Right lobe of liver (tissue), 6 donors: Measurements from ENCODE around the gene PRKAB2. TPM values are rescaled to one million over a fixed set of nuclear protein-coding genes. Genes with fewer than 3 reads are reported as not detected.
"Not testable (repeated sequence)": the region's sequence is repeated elsewhere in the genome, so short reads cannot be mapped to it uniquely, and the experiment has no call there.

Experiments
- ATAC-seq, 4 donors: fragments of 200-7000 bp; cut with Tn5 transposase; one replicate each; pipeline ENCODE4 v1.9.1; 2020; ENCODE audit warnings: mild to moderate bottlenecking in 4 of 4, moderate library complexity in 4 of 4
- DNase-seq, 3 donors: peaks; one replicate each; pipeline ENCODE4 v3.0.0-alpha.2; 2020
- H3K27ac ChIP-seq, 3 donors: fragments of 200-600 bp; one replicate each; pipeline ENCODE4 v1.8.0; 2022
- H3K27me3 ChIP-seq, 2 donors: fragments of 200-600 bp; one replicate each; pipeline ENCODE4 v1.8.0; 2022
- H3K36me3 ChIP-seq, 4 donors: fragments of 200-600 bp; sonication (generic) in 1 of 4; one replicate each; pipeline versions ENCODE4 v1.5.1 to v1.8.0; 2017 to 2022; ENCODE audit warnings: control low read depth in 1 of 4
- H3K4me1 ChIP-seq, 4 donors: fragments of 200-600 bp; sonication (generic) in 1 of 4; one replicate each; pipeline versions ENCODE4 v1.5.1 to v1.8.0; 2017 to 2022; ENCODE audit warnings: control low read depth in 1 of 4
- H3K4me3 ChIP-seq, 3 donors: fragments of 200-600 bp; one replicate each; pipeline ENCODE4 v1.8.0; 2022
- H3K9me3 ChIP-seq, 4 donors: fragments of 200-600 bp; sonication (generic) in 1 of 4; one replicate each; pipeline versions ENCODE4 v1.5.1 to v1.8.0; 2017 to 2022; ENCODE audit warnings: control low read depth in 1 of 4
- CTCF ChIP-seq, 4 donors: fragments of 200-600 bp in 3 of 4; fragments of 450-650 bp in 1 of 4; IDR thresholded peaks; one replicate each; pipeline versions ENCODE4 v1.5.1 to v1.8.0; 2016 to 2022; ENCODE audit warnings: antibody characterized with exemption in 4 of 4, mild to moderate bottlenecking in 2 of 4
- POLR2A ChIP-seq: fragments of 450-650 bp; IDR thresholded peaks from one replicate; pipeline ENCODE4 v1.6.1; 2017; ENCODE audit warnings: antibody characterized with exemption, mild to moderate bottlenecking
- WGBS: methylation state at CpG from one replicate; pipeline ENCODE4 v1.1.6; 2018; ENCODE audit warnings: low coverage, low lambda C conversion rate; ENCODE audit not compliant: insufficient coverage; ENCODE audit errors: missing lambda C conversion rate; 5-methylcytosine and 5-hydroxymethylcytosine counted together
- intact Hi-C, 2 donors: fragments of 100-400 bp; cut with DNase I; formaldehyde crosslinking; loops; one replicate each; pipeline versions ENCODE4 v1.11.2 to v1.14.1; 2022
- total RNA-seq, 6 experiments: library from RNA; depleted of rRNA in 2 of 6; stranded (reverse); fragments of >200 nt in 2 of 6; fragmentation: NEBNext Ultra II Directional in 3 of 6; extraction: Animal tissue kit (Norgen Biotek cat#: 25700) in 3 of 6; gene quantifications; one replicate each; pipeline versions ENCODE4 v1.1.0 to v1.2.4, GENCODE V29; 2016 to 2023
- donor health status: DM: no; HTN: yes; CAD: no.
- donor health status: DM: no; HTN: no; CAD: no.
- donor health status: DM: no; HTN: no; CAD: no.
- donor health status: DM: no; HTN: yes; CAD: no.
- donor health status: DM: no; HTN: yes; CAD: no.

The PRKAB2 gene
- total RNA-seq, 6 experiments from 2014 or later = 10.8 to 54.0 (median 25.9) TPM

- Histone ChIP-seq H3K4me1 (peaks cover 0 to 8% (median 2%) of the 10 kb centered on the region in 4 donors), H3K36me3 (peaks cover 0 to 7% (median 3%) of the 10 kb centered on the region in 4 donors), H3K9me3 (no peaks in the 10 kb centered on the region), H3K4me3 (no peak overlapping the region), H3K27ac (no peak overlapping the region), H3K27me3 (no peaks in the 10 kb centered on the region)
- intact Hi-C loops = no loop called here
- no peak for ATAC-seq
- no peak for TF ChIP-seq POLR2A
- TF ChIP-seq CTCF (IDR thresholded peaks at IDR 0.05) = no peak
- 100% methylated on average over 1 of the region's 1 CpG for WGBS
- DNase-seq = no peak
These were observed 21.0 kb downstream of the PRKAB2 start for GRCh38 chr1:147151244-147151643.

GRCh38 chr1:147142886-147143285 is 29.4 kb downstream of the PRKAB2 start:
- DNase-seq = no peak
- WGBS = 82% methylated on average over 2 of the region's 2 CpGs

GRCh38 chr1:147130721-147131120 is 41.5 kb downstream of the PRKAB2 start:
- no CpG with 5 or more reads among the region's 1 CpG for WGBS
- DNase-seq, H3K36me3 ChIP-seq, H3K27ac ChIP-seq, H3K4me1 ChIP-seq, H3K9me3 ChIP-seq, H3K4me3 ChIP-seq, ATAC-seq, intact Hi-C loops, H3K27me3 ChIP-seq: not testable (repeated sequence)

More at GRCh38 chr1:147142886-147143285, 29.4 kb downstream of the PRKAB2 start:
- Histone ChIP-seq H3K9me3 (no peaks in the 10 kb centered on the region), H3K27me3 (no peaks in the 10 kb centered on the region), H3K4me3 (no peak overlapping the region), H3K36me3 (no peaks in the 10 kb centered on the region), H3K27ac (no peak overlapping the region), H3K4me1 (no peaks in the 10 kb centered on the region)
- no peak for ATAC-seq
- no peak for TF ChIP-seq POLR2A
- TF ChIP-seq CTCF (IDR thresholded peaks at IDR 0.05) = no peak
- intact Hi-C loops = no loop called here

GRCh38 chr1:147129116-147129873 is 43.0 kb downstream of the PRKAB2 start:
- Histone ChIP-seq H3K27me3 (no peaks in the 10 kb centered on the region), H3K36me3 (no peaks in the 10 kb centered on the region), H3K9me3 (no peaks in the 10 kb centered on the region), H3K4me1 (no peaks in the 10 kb centered on the region), H3K27ac (no peak overlapping the region), H3K4me3 (no peak overlapping the region)
- intact Hi-C loops = no loop called here
- DNase-seq (no peak), ATAC-seq (no peak)
- WGBS = 89% methylated on average over 3 of the region's 3 CpGs
- no peak for TF ChIP-seq CTCF (IDR thresholded peaks at IDR 0.05)
- no peak for TF ChIP-seq POLR2A

- H3K9me3 ChIP-seq = no peaks in the 10 kb centered on the region
- no peaks in the 10 kb centered on the region for H3K4me1 ChIP-seq
- DNase-seq = no peak
- intact Hi-C loops = no loop called here
- H3K27ac ChIP-seq = no peak overlapping the region
- no peak for TF ChIP-seq CTCF (IDR thresholded peaks at IDR 0.05)
- TF ChIP-seq POLR2A = no peak
- H3K4me3 ChIP-seq = no peak overlapping the region
- no peak for ATAC-seq
- H3K36me3 ChIP-seq = no peaks in the 10 kb centered on the region
- H3K27me3 ChIP-seq = no peaks in the 10 kb centered on the region
- WGBS = 90% methylated on average over 1 of the region's 2 CpGs
These were observed 48.0 kb downstream of the PRKAB2 start for GRCh38 chr1:147124266-147124665.
